Amniotic stem cell (primary cell): ENCODE results near the gene ATP1A3.
"Not testable (repeated sequence)": the region's sequence is repeated elsewhere in the genome, so short reads cannot be mapped to it uniquely, and the experiment has no call there.

Experiments used
- DNase-seq: peaks from one replicate; lab custom pipeline; 2025; lab: John Stamatoyannopoulos, UW

Gene ATP1A3

DNA sequence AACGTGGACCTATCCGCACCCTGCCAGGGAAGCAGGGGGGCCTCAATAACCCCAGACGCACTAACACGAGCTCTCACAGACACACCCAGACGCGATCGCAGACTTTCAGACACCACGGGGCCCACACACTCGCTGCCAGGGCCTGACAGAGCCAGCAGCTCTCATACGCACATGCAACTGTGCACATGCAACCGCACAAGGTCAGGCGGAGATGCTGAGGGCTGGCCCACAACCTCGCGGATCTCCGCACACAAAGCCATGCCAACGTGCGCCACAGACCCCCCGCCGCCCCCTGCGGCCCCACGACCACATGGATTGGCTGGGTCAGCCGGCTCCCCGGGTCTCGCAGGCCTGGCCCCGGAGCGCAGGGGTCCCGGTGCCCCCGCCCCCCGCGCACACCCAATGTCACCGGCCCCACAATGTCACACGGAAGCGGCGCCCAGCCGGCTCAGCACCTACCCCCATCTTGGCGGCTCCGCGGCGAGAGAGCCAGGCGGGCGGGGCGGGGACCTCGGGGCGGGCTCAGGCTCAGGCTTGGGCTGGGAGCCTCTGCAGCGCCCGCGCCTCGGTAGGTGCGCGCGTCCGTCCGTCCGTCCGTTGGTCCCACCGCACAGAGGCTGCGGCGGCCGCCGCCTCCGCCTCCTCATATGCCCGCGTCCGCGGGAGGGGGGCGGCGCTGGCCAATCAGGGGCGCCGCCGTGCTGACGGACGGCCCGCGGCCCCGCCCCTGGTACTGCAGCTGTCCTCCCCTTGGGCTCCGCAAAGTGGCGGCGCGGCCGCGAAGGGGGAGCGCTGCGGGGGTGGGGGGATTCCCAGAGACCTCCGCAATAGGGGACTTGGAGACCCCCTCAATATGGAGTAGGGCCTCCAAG, at the start of gene ATP1A3:
ATP1A3 (minus strand) TSS at position 619 of the 872 bp plus-strand sequence; CDS start at position 465, 154 bp downstream.
- DNase-seq = no peak

DNA sequence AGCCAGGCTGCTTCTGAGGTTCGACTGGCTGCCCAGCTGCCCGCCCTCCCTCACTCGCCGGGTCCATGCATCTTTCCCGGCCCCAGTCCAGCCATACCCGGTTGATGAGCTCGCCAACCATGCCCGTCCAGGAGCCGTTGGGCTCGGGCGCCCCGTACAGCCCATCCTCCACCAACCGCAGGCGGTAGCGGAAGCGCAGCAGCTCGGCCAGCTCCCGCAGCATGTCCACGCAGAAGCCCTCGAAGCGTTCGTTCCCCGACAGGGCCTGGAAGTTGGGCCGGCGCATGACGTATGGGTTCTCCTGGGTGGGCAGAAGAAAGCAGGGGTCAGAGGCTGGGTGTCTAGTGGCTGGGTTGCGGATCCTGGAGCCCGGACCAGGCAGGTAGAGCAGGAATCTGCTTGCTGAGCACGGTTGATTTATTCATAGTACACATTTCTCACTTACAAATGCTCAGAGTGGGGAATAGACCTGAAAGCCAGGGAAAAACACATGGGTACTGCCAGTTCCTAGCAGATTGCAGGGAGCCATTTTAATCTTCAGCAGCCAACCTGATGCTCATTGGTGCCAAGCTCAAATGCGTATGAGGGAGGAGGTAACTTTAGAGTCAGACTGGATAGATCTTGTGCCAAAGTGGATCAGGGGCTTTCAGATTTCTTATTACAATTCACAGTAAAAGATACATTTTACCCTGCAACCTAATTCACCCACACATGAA, 48.6 kb upstream of the ATP1A3 start:
- DNase-seq = no peak

DNA sequence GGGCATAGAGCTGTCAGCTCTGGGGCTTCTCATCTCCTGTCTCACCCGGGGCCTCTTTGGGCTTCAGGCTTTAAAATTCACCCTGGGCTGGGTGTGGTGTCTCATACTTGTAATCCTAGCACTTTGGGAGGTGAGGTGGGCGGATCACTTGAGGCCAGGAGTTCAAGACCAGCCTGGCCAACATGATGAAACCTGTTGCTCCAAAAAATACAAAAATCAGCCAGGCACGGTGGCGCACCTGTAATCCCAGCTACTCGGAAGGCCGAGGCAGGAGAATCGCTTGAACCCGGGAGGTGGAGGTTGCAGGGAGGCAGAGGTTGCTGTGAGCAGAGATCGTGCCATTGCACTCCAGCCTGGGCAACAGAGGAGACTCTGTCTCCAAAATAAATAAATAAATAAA, 46.5 kb upstream of the ATP1A3 start:
- DNase-seq = not testable (repeated sequence)

DNA sequence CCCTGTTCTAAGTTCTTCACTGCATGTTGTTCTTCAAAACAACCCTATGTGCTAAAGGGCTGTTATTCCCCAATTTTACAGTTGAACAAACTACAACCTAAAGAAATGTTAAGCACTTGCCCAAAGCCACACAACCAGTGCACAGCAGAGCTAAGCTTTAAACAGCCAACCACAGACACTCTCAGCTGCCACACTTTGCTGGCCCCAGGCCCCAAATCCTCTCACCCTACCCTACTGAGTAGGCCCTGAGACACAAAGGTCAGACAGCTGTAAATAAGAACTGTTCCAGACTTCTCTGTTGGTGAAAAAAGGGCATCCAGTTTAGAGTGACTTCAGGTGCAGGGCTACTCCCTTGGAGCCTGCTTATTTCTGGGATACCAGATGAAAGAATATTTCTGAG, 46.0 kb upstream of the ATP1A3 start:
- no peak for DNase-seq

DNA sequence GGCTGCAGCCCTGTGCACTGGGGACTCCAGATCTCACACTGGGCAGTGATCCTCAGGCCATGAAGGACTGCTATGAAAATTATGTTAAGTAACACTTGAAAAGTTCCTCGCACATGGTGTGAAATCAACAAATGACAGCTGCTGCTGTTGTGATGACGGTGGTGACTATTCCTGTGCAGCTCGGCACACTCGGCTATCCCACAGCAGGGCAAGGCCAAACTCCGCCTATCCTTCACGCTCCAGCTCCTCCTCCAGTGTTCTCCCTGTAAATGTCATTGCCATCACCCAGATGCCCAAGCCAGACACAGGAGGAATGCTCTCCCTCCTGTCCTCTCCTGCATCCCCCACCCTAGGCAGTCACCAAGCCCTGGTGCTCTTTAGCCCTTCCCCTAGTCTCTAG, 44.6 kb upstream of the ATP1A3 start:
- no peak for DNase-seq

DNA sequence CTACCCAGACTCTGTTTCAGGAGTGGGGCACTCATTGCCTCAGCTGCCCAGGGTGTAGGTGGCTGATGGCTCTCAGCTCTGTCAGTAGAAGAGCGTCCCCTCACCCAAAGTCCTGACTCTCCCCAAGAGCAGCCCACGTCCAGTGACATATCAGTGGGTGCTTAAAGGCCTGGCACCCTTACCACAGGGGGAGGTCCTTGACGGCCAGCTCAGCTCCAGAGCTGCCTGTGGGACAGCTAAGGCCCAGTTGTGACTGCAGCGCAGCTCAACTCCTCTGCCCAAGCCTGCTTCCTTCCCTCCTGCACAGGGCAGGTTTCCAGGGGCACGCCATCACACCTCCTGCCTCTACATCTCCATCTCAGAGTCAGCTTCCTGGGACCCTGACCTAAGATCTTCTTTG, 43.6 kb upstream of the ATP1A3 start:
- no peak for DNase-seq

DNA sequence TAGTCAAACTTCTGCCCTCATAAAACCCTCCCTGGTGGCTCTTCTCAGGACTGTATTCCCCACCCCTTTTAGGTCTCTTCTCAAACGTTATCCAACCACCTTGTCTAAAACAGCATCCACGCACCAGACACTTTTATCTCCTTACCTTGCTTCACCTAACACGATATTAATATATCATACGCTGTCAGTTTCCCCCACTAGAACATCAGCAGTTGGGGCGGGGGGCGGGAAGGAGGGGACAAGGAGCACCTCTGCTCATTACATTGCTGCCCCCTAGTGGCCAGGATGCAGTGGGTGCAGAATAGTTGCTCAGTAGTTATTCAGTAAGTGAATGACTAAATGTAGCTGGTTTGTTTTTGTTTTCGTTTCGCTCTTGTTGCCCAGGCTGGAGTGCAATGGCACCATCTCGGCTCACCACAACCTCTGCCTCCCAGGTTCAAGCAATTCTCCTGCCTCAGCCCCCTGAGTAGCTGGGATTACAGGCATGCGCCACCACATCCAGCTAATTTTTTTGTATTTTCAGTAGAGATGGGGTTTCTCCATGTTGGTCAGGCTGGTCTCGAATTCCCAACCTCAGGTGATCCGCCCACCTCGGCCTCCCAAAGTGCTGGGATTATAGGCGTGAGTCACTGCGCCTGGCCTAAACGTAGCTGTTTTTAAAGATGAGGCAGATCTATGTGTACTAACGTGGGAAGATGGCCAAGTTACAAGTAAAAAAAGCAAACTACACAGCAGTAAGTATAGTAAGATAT, 40.8 kb upstream of the ATP1A3 start:
- DNase-seq = peak; percentile 66

DNA sequence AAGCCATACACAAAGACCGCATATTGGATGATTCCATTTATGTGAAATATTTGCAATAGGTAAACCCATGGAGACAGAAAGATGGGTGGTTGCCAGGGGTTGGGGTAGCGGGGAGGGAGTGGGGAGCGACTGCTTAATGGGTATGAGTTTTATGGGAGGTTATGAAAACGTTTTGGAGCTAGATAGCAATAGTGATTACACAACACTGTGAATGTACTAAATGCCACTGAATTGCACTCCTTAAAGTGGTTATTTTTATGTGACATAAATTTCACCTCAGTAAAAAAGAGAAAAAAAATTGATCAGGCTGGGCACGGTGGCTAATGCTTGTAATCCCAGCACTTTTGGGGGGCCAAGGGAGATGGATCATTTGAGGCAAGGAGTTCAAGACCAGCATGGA, 39.4 kb upstream of the ATP1A3 start:
- no peak for DNase-seq

DNA sequence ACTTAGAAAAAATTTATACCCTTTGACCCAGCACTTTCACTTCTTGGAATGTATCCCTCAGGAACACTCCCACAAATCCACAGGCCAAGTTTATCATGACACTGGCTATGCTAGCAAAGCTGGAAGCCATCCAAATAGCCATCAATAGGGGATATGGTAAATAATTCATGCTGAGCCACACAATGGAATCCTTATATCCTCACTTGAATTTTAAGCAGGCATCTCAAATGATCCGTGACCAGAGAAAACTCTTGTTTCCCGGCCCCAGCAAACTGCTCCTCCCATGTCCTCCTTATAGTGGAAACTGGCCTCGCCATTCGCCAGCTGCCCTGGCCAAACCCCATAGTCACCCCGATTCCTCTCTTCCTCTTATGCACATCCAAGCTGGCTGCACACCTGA, 38.4 kb upstream of the ATP1A3 start:
- DNase-seq = no peak

DNA sequence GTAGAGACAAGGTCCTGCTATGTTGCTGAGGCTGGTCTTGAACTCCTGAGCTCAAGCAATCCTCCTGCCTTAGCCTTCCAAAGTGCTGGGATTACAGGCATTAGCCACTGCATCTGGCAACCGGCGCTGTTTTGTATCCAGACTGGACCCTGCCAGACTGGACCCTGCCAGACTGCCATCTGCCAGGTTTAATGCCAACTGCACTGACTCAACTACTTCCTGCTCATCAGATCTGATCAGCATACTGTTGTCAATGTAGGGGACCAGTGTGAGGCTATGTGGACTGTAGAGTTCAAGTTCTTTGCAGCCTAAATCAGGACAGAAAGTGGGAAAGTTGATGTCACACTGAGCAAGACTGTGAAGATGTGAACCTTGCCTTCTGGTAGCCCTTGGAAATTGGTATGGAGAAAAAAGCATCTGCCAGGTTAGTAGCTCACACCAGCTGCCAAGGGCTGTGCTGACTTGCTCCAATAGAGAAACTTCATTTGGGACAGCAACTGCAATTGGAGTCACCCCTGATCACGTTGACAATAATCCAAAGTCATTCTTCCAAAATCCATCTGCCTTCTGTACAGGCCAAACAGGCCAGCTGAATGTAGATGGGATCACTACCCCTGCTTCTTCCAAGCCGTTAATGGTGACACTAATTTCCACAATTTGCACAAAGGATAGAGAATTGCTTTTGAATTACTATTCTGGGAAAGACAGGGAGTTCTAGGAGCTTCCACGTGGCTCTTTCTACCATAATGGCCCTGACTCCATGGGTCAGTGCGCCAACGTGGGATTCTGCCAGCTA, 36.8 kb upstream of the ATP1A3 start:
- no peak for DNase-seq

DNA sequence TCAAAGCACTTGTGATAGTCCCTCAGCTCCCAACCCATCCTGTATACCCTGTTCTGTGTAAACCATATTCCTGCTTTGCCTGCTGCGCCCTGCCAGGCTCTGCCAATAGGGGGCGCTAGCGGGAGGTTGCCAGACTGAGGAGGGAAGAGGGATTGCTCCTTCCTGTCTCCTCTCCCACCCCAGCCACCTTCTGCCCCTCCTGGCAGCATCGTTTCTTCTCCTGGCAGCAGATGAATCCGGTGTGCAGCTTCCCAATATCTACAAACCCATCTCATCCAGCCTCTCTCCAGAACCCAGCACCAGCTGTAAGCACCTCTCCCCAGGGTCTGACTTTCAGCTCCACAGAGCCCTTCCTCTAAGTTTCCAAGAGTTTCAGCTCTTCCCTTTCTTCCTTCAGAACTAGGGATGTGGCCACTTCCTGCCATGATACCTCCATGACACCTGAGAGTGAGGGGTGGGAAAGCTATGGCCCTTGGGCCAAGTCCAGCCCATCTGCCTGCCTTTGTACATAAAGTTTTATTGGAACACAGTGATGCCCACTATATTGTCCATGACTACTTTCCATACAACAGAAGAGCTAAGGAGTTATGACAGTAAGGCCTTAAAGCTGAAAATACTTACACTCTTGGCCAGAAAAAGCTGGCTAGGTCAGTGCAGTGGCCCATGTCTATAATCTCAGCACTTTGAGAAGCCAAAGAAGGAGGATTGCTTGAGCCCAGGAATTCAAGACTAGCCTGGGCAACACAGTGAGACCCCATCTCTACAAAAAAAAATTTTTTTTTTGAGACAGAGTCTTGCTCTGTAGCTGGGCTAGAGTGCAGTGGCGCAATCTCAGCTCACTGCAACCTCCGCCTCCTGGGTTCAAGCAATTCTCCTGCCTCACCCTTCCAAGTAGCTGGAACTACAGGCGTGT, 34.5 kb upstream of the ATP1A3 start:
- no peak for DNase-seq

DNA sequence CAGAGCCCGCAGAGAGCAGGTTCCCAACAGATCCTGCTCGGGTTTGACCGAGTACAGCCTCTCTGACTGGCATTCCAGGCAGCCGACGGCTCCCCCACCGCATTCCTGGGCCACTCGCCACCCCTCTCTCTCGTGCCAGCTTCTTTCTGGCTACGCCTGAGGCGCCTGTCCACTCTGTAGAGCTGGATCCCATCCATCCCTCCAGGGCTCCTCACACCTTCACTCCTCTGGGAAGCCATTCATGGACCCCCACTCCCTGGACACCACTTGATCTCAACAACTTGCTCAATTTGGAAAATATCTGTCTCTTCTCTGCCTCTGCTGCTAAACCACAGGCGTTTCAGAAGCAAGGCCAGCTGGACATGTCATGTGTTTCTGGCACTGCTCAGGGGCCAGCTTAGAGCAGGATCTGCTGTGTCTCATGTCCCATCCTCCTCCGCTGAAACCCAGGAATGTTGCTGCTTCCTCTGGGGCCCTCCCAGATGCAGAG, 30.6 kb upstream of the ATP1A3 start:
- no peak for DNase-seq

DNA sequence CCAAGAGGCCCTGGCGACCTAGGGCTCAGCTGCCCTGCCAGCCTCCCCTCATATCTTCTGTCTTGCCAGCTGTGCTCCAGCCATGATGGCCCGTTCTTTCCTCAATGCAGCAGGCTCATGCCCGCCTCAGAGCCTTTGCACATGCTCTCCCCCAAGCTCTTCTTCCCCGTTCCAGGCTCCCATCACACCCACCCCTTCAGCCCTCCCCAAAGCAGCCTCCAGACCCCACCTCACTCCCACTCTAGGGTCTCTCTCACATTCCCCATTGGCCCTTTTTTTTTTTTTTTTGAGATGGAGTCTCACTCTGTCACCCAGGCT, 29.9 kb upstream of the ATP1A3 start:
- no peak for DNase-seq

DNA sequence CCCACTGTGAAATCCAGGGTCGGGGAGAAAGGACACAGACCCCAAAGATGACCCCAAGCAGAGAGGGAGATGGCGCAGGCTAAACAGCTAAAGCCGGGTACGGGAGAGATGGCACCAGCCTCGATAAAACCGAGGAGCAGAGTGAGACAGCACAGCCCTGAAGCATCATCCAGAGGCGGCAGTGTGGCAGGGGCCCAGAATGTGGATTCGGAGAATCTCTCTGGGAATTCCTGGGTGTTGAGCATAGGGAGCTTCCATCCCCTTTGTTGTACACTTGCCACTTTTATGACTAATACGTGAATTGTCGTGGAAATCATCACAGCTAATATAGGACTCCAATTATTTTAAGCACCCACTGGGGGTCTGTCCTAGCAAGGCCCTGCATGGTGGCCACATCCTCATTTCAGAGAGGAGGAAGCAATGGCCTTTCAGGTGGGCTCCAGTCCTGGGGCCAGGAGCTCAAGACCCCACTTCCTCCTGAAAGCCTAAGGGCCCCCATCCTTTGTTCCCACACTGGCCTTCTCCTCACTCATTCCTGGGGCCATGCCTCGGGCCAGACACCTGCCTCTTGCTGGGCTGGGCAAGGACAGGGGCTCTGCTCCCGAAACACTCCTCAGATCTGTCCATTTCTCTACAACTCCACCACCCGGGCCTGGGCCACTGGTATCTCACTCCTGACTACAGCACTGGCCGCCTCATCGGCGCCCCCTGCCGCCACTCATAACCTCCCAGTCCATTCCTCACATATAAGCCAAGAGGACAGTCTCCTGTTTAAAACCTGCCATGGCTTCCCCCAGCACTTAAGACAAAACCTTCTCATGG, 29.3 kb upstream of the ATP1A3 start:
- no peak for DNase-seq

DNA sequence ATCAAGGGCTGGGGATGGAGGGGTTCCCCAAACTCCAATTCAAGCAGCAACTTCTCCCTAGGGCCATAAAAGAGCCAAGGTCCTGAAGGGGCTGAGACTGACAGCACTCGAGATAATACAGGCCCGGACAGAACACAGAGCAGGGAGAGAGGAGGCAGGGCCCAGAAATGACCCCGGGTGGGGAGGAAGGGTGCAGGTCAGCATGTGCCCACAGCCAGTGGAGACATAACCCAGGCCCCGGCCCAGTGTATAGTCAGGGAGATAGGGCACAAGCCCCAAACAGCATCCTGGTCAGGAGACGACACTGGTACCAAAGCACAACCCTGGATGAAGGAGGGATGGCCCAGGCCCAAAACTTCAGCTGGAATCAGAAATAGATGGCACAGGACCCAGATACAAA, 28.6 kb upstream of the ATP1A3 start:
- no peak for DNase-seq

DNA sequence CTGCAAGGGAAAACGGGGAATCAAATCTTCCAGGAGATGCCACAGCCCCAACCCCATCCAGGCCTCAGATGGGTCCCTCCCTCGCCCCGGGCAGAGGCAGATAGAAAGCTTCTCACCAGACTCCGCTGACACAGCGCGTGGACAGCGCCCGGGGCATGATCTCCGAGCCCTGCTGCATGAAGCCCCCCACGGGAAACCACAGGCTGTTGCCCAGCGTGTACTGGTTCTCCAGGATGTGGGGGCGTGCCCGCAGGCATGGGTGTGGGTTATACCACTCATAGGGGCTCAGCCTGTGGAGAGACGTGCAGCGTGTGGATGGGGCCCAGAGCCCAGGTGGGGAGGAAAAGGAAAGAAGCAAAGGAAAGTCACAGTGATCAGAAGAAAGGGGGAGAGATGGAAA, 27.2 kb upstream of the ATP1A3 start:
- no peak for DNase-seq

DNA sequence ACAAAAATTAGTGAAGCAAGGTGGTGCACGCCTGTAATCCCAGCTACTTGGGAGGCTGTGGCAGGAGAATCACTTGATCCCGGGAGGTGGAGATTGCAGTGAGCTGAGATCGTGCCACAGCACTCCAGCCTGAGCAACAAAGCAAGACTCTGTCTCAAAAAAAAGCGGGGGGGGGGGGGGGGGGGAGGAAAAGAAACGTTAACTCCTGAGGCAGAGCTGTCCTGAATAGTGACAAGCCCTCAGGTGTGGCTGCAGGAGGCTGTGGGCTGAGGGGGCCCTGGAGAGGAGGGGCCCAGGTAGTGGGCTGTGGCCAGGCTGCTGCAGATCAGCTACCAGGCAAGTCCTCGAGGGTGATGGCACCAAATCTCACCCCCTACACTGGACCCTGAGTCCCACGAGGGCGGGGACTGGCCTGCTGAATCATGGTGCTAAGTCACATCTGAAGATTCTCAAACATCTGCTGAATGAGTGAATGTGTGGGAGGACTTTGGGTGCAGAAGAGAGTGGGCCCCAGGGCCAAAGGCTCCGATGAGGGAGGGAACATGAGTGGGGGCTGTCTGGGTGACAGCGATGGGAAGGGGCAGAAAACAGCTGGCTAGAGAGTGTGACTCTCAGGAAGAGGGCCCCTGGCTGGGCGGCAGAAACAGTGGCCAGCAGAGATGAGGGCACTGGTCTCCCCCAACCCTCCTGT, 24.6 kb upstream of the ATP1A3 start:
- DNase-seq = no peak

DNA sequence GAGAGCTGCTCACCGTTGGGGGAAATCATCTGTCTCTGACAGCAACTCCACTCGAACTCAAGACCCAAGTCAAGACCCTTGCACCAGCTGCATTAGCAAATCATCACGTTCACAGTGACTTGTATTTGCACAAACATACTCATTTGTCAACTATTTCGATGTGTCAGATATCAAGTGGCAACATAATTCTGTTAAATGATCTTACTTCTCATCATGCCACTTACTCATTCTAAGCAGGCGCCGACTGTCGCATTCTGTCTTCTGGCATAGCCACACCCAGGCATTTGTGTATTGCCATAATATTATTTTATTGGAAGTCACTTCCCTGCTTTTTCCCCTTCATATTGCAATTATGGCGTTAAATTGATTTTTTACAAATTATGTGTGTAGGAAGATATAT, 23.0 kb upstream of the ATP1A3 start:
- DNase-seq = no peak

DNA sequence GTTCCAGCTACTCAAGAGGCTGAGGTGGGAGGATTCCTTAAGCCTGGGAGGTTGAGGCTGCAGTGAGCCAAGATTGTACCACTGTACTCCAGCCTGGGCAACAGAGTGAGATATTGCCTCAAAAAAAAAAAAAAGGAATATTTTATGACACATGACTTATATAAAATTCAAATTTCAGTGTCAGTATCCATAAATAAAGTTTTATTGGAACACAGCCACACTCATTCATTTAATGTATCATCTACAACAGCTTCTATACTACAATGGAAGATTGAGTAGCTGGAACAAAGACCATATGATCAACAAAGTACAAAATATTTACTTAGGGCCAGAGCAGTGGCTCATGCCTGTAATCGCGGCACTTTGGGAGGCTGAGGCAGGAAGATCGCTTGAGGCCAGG, 18.7 kb upstream of the ATP1A3 start:
- not testable (repeated sequence) for DNase-seq
